Measurements from ENCODE around the gene TBPL2.
"Not testable (repeated sequence)": the region's sequence is repeated elsewhere in the genome, so short reads cannot be mapped to it uniquely, and the experiment has no call there.

TBPL2 gene

GRCh38 chr14:55438066-55438683, 2.2 kb downstream of the TBPL2 start:
- DNase-seq: peak; percentile 55

- DNase-seq: no peak
These were observed 3.5 kb downstream of the TBPL2 start for GRCh38 chr14:55436931-55437330.

- DNase-seq: no peak
These were observed 3.9 kb downstream of the TBPL2 start for GRCh38 chr14:55436519-55436918.

DNA sequence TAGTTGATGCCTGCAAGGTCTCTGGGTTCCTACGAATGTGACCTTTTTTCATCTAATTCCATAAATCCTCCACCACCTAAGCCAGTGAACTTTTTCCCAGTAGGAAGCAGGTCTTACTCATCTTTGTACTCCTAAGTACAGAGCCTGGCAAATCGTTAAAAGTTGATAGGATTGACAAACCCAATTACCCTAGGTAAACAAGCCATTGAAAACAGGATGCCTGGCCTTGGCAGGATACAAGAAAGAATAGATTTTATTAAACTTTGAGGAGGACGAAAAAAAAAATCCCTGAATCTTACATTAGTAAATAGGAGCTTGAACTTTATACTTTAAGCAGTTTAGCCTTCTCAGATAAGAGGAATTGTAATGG, 5.6 kb downstream of the TBPL2 start:
- DNase-seq: no peak

- DNase-seq: peak; percentile 11
These were observed 6.3 kb downstream of the TBPL2 start for GRCh38 chr14:55433880-55434804.

DNA sequence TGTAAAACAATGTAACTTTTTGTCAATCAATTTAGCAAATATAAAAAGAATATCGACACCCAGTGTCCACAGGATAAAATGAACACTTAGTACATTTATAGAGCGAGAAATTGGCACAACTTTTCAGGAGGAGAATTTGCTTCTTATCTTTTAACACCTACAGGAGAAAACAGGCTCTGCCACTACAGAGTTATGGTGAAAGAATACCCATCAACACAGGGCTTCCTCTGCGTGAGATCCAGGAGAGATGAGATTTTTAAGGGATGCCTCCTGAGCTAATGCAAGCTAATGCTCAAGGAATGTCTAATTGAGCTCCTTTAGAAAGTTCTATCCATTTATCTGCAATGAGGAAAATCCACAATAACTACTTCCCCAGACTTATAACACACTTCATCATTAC, 7.8 kb downstream of the TBPL2 start:
- DNase-seq: no peak

DNA sequence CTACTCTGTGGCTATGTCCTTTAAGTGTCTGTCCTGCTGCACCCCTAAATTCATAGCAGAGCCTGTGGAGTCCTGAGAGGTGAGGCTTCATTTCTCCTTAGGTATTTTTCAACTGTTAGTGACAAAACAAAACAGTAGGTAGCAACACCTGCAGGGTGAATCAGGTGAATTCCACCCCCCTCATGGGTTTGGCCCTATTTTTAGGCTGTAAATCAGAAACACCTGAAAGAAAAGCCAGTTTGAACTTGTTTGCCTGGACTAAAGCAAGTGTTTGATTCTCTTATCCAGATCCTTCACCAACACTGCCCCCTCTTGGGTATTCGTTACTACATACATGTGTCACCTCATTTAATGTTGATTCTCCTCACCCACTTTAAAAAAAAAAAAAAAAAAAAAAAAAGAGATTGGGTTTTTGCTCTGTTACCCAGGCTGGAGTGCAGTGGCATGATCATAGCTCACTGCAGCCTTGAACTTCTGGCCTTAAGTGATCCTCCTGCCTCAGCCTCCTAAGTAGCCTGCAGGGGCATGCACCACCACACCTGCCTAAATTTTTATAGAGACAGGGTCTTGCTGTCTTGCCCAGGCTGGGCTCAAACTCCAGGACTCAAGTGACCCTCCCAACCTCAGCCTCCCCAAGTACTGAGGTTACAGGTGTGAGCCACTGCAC, 10.3 kb downstream of the TBPL2 start:
- DNase-seq: peak; percentile 81

GRCh38 chr14:55427439-55427838, 13.0 kb downstream of the TBPL2 start:
- DNase-seq: no peak

DNA sequence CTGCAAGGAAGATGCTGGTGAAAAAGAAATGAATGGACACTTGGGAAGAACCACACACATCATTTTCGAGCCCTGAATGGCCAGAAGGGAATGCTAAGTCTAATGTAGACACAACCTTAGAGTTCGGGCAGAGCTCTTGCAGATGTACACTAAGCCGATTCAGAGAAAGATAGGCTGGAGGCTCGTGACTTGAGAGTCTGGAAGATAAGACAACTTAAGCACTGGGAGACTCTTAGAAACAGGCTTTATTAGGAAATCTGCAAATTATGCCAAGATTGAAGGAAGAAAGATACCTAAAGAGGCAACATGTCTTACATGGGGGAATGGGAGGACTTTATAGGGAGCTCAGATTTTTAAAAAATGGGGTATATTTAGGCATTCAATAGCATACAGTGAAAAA, 13.5 kb downstream of the TBPL2 start:
- no peak for DNase-seq

DNA sequence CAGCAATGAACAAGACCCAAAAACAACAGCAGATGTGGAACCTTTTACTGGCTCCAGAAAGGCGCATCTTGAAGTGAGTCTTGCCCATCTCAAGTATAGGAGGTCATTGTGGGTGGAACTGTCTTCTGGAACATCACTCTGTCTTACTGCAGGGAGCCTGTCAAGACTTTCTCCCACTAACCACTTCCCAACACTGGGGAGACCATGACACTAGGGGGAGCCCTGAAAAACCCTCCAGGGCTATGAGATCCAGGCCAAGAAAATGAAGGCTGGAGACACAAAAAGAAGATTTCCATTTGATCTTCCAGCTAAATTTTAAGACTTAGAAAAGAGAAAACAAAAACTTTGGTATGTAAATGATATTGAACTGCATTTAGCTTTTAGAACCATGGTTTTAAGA, 15.3 kb downstream of the TBPL2 start:
- DNase-seq: no peak

DNA sequence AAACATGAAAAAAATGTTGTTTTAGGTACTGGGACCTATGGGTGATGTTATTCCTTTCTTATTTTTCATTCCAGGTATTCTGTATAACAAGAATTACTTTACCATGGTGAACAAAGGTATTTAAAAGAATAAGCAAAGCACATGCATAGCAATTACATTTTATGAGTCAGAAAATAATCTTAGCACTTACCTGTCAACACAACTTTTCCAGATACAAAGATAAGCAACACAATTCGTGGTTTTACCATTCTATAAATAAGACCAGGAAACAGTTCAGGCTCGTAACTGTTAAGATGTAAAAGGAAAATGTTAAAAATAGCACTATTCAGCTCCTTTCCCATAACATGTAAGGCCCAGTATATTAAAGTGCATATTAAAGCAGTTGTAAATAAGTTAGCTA, 16.4 kb downstream of the TBPL2 start:
- no peak for DNase-seq

GRCh38 chr14:55422338-55422737, 18.1 kb downstream of the TBPL2 start:
- not testable (repeated sequence) for DNase-seq

DNA sequence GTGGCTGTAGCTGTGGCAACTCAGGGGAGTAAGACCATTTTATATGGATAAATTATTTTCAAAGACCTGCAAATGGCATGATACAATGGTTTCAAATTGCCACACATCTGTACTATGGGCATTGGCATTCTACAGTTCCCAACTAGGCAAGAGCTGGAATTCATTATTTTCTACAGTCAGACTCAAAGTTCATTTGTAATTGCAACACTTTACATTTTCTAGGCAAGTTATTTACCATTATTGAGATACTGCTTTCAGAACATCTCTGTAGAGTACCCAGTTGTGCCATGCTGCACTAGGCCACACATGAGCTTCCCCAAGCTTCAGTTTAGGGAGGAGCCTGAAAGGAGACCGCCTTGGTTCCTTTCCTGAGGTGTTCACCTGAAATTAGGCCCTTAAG, 20.8 kb downstream of the TBPL2 start:
- no peak for DNase-seq

GRCh38 chr14:55418411-55418810, 22.0 kb downstream of the TBPL2 start:
- DNase-seq: no peak

DNA sequence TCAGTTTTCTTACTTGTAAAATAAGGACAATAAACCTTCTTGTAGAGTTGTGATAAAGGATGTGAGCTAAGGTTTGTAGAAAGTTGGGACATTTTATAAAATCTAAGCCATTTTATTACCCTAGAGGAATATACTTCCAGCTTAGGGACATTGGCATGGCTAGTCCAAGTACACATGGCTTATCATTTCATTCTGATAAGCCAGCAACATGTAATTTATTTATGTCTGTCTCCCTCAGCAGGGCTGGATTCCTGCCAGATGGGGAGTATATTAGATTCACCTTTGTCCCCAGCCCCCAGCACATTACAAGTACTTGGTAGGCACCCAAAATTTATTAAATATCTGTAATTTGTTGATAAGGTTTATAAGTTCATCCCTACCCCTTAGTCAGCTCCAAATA, 22.5 kb downstream of the TBPL2 start:
- no peak for DNase-seq

DNA sequence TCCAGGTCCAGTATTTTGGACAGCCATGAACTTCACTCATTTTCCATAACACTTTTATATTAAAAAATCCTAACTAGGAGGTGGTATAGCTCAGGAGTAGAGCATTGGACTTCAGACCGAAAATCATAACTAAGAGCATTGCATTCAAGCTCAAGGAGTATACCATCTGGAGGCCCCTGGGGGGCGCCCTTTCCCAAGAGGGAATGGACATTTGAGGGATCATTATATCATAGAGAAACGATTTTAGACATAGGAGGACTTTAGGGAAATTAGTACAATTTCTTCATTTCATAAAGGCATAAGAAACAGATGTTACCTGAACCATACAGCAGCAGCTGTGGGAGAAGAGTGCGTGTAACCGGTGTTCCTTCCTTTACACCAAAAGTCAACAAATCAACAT, 23.6 kb downstream of the TBPL2 start:
- DNase-seq: peak; percentile 53

GRCh38 chr14:55414551-55414950, 25.9 kb downstream of the TBPL2 start:
- DNase-seq: no peak

- no peak for DNase-seq
These were observed 27.7 kb downstream of the TBPL2 start for GRCh38 chr14:55412676-55413075.

GRCh38 chr14:55411426-55412389, 28.7 kb downstream of the TBPL2 start, which contains the start of gene ATG14:
Gene ATG14, minus strand, starts transcription at chr14:55411830. Its CDS starts 8 bp downstream, at chr14:55411822.
- DNase-seq: peak; percentile 77

DNA sequence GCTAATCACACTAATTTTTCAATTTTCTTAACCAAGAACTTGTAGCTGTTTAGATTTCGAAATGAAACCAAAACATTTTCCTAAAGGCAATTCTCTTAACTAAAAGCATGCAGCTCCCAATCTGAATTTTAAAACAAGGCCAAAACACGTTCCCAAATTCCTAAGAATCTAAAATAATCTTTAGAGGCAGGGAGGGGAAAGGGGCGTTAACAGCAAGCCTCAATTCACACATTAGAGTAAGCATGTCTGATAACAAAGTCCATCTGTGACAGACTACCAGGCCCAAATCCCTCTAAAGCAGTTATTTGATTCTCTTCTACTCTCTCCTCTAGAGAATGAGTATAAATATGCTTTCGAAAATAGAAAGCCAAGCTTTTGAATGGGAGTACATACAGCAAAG, 29.5 kb downstream of the TBPL2 start:
- no peak for DNase-seq

DNA sequence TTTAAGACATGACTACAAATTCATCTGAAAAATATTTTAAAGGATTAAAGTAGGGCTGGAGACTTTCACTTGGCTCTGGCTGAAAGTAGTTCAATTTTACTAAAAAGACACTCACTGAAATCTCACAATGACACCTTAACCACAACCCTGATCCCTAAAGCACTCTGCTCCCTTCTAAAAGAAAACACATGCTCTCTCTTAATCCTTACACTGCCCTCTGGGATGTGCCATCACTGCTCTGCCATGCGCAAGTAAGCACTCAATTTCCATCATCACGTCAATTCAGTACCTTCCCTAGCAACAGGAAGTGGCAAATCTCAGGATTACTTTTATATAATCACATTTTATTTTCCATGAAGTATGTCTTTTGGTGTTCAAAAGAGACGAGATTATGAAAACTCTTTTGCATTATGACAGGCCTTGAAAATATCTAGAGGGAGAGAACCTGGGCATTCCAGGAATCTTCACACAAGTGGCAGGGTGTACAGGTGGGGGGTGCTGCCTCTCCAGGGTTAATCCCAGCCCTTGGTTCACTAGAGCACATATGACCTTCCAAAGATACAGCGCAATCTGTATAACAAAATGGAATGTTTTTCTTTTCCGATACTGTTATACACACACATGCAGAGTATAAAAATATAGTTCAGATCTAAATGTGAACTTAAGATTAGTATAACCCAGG, 36.1 kb downstream of the TBPL2 start:
- no peak for DNase-seq

DNA sequence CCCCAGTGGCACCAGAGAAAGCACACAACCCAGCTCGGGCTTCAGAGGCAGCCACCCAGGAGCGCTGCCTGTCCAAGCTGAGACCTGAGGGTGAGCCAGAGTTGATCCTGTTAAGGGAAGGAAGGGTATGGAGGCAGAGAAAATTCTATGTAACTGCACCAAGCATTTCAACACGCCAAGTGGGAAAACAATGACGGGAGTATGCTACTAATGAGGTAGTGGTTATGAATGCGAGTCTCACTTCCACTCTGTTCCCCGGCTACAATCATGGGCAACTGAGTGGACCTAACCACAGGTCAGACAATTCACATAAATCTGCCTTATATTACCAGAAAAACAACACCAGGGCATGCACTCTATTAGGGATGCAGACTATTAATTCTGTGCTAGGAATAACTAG, 38.7 kb downstream of the TBPL2 start:
- no peak for DNase-seq

Data from RPMI8226 (cell line).